K562 (cell line): ENCODE measurements around the gene TRIM33. TPM values are rescaled to one million over a fixed set of nuclear protein-coding genes. Genes with fewer than 3 reads are reported as not detected.

Experiments
- BACH1 ChIP-seq: fragments of 200-800 bp; sonication (Bioruptor generic); IDR thresholded peaks from 2 replicates; pipeline ENCODE4 v1.6.1; 2016; ENCODE audit warnings: missing genetic modification characterization, missing compliant biosample characterization
- CBFA2T3 ChIP-seq: fragments of 450-650 bp; IDR thresholded peaks from 2 replicates; pipeline ENCODE4 v1.6.1; 2017
- CHCHD3 ChIP-seq: fragments of 250-450 bp; sonication (Bioruptor Pico); IDR thresholded peaks from 2 replicates; pipeline ENCODE4 v2.1.2; 2022; ENCODE audit warnings: mild to moderate bottlenecking
- DACH1 ChIP-seq: fragments of 450-650 bp; IDR thresholded peaks from 2 replicates; pipeline ENCODE4 v1.6.1; 2018; ENCODE audit not compliant: partially characterized antibody
- NCOA1 ChIP-seq: fragments of 450-650 bp; IDR thresholded peaks from 2 replicates; pipeline ENCODE4 v1.6.1; 2016; ENCODE audit warnings: low read depth
- NCOA2 ChIP-seq, 2 experiments: fragments of 450-650 bp; IDR thresholded peaks; 2 replicates each; pipeline ENCODE4 v1.6.1; 2018; ENCODE audit warnings: mild to moderate bottlenecking in 2 of 2, moderate library complexity in 1 of 2; ENCODE audit not compliant: partially characterized antibody in 2 of 2
- PHB ChIP-seq: fragments of 250-450 bp; sonication (Bioruptor Pico); IDR thresholded peaks from 2 replicates; pipeline ENCODE4 v1.5.0; 2021
- RBM14 ChIP-seq: fragments of 200-400 bp; formaldehyde crosslinking; IDR thresholded peaks from 2 replicates; pipeline ENCODE4 v1.6.1; 2018; ENCODE audit warnings: low read depth, mild to moderate bottlenecking, low read length, moderate library complexity, borderline replicate concordance; ENCODE audit not compliant: insufficient read depth
- RFX1 ChIP-seq: fragments of 450-650 bp; IDR thresholded peaks from 2 replicates; pipeline ENCODE4 v1.6.1; 2016; ENCODE audit warnings: mild to moderate bottlenecking, moderate library complexity
- SMAD4 ChIP-seq: fragments of 250-450 bp; sonication (Bioruptor Pico); conservative IDR thresholded peaks from 2 replicates; pipeline ENCODE4 v1.8.0; 2021; ENCODE audit warnings: inconsistent platforms, mild to moderate bottlenecking, moderate library complexity
- SRSF9 ChIP-seq: fragments of 200-400 bp; formaldehyde crosslinking; IDR thresholded peaks from 2 replicates; pipeline ENCODE4 v1.6.1; 2017; ENCODE audit warnings: low read depth, low read length, borderline replicate concordance
- ZNF146 ChIP-seq: IDR thresholded peaks from one replicate; pipeline ENCODE4 v1.6.1; 2018; ENCODE audit warnings: missing compliant biosample characterization; ENCODE audit not compliant: unreplicated experiment
- ZNF174 ChIP-seq: fragments of 250-450 bp; sonication (Bioruptor Pico); IDR thresholded peaks from 2 replicates; pipeline ENCODE4 v1.4.0; 2020; ENCODE audit warnings: mild to moderate bottlenecking
- ZNF431 ChIP-seq: sonication (generic); formaldehyde crosslinking; IDR thresholded peaks from 2 replicates; pipeline ENCODE4 v1.8.0; 2022; ENCODE audit warnings: mild to moderate bottlenecking, missing genetic modification reagents
- ZNF699 ChIP-seq: fragments of 250-450 bp; sonication (Bioruptor Pico); IDR thresholded peaks from 2 replicates; pipeline ENCODE4 v1.8.0; 2021; ENCODE audit warnings: mild to moderate bottlenecking, moderate library complexity; ENCODE audit not compliant: insufficient replicate concordance
- polyA plus RNA-seq, 8 experiments: library from polyadenylated mRNA; depleted of rRNA in 4 of 8; stranded (reverse) in 5 of 8; unstranded in 3 of 8; fragments of >200 nt; fragmentation: Nextera tagmentation in 2 of 8; fragmentation: Illumina TruSeq in 1 of 8; extraction: Ambion mirVana in 2 of 8; extraction: Trizol in 1 of 8; gene quantifications; 2 replicates each; pipeline versions ENCODE4 v1.2.1 to v1.2.3, GENCODE V29; 2011 to 2014; ENCODE audit warnings: inconsistent platforms in 1 of 8, missing spikeins in 1 of 8
- total RNA-seq, 7 experiments: library from RNA; depleted of rRNA in 6 of 7; stranded (reverse); fragments of >200 nt in 6 of 7; fragmentation: Illumina TruSeq in 2 of 7; extraction: Trizol in 2 of 7; gene quantifications; 2 replicates each; pipeline versions ENCODE4 v1.2.1 to v1.2.3, GENCODE V29; 2011 to 2021; ENCODE audit warnings: low replicate concordance in 1 of 7
- TF ChIP-seq, protein P1 (sequence below): fragments of 200-800 bp; sonication (Bioruptor generic); IDR thresholded peaks from 2 replicates; pipeline ENCODE4 v1.6.1; 2017; ENCODE audit warnings: missing genetic modification characterization, missing compliant biosample characterization
- TF ChIP-seq, protein P2 (sequence below): fragments of 450-650 bp; IDR thresholded peaks from 2 replicates; pipeline ENCODE4 v1.6.1; 2016; ENCODE audit warnings: low read depth
- TF ChIP-seq, protein P3 (sequence below): fragments of 450-650 bp; IDR thresholded peaks from 2 replicates; pipeline ENCODE4 v1.6.1; 2016; ENCODE audit warnings: missing biosample characterization, missing genetic modification characterization

Gene TRIM33
- total and polyA plus RNA-seq, 9 of the 15 experiments (the other 6 are each of a cell fraction or from before 2014, with no cell fraction given): 9.3 to 58.4 (median 40.2) TPM

DNA sequence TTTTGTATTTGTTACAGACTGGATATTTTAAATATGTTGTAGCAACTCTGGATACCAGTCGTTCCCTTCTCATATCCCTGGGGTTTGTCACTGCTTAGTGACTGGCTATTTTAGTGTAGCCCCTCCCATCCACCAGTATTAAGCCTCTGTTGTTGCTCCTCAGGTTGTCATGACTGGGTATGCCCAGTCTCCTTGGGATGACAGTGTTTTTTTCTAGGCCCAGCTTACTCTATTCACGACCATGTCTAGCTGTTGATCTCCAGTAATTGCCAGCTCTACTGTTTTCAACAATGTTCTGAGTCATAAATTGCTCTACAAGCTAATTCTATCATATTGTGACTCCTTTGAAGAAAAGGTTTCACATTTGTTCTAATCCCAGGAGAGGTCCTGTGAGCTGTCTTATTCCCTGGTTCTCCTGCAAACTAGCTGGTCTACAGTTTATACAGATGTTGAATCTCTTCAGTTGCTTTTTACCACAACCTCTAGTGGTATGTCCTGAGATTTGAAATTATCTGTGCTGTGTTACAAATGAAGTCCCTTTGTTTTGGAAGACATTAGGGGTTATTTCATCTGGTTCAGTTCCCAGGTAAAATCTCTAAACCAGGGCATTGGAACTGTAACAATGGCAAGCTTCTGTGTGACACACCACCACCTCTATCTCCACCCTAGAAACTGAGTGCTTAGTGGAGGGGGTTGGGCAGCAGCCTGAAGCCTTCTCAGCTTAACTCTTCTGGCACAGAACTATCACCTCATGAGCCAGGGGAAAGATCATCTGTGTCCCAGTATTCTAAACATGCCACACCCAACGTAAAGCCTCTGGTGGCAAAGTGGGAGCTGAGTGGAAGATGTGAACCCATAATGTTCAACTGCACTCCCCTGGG, 124.6 kb downstream of the TRIM33 start (continued):
- TF ChIP-seq, protein P1, sequence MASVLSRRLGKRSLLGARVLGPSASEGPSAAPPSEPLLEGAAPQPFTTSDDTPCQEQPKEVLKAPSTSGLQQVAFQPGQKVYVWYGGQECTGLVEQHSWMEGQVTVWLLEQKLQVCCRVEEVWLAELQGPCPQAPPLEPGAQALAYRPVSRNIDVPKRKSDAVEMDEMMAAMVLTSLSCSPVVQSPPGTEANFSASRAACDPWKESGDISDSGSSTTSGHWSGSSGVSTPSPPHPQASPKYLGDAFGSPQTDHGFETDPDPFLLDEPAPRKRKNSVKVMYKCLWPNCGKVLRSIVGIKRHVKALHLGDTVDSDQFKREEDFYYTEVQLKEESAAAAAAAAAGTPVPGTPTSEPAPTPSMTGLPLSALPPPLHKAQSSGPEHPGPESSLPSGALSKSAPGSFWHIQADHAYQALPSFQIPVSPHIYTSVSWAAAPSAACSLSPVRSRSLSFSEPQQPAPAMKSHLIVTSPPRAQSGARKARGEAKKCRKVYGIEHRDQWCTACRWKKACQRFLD (CRISPR knock-in tag): no peak
- no peak for TF ChIP-seq CHCHD3 (CRISPR knock-in tag)
- TF ChIP-seq, protein P2, sequence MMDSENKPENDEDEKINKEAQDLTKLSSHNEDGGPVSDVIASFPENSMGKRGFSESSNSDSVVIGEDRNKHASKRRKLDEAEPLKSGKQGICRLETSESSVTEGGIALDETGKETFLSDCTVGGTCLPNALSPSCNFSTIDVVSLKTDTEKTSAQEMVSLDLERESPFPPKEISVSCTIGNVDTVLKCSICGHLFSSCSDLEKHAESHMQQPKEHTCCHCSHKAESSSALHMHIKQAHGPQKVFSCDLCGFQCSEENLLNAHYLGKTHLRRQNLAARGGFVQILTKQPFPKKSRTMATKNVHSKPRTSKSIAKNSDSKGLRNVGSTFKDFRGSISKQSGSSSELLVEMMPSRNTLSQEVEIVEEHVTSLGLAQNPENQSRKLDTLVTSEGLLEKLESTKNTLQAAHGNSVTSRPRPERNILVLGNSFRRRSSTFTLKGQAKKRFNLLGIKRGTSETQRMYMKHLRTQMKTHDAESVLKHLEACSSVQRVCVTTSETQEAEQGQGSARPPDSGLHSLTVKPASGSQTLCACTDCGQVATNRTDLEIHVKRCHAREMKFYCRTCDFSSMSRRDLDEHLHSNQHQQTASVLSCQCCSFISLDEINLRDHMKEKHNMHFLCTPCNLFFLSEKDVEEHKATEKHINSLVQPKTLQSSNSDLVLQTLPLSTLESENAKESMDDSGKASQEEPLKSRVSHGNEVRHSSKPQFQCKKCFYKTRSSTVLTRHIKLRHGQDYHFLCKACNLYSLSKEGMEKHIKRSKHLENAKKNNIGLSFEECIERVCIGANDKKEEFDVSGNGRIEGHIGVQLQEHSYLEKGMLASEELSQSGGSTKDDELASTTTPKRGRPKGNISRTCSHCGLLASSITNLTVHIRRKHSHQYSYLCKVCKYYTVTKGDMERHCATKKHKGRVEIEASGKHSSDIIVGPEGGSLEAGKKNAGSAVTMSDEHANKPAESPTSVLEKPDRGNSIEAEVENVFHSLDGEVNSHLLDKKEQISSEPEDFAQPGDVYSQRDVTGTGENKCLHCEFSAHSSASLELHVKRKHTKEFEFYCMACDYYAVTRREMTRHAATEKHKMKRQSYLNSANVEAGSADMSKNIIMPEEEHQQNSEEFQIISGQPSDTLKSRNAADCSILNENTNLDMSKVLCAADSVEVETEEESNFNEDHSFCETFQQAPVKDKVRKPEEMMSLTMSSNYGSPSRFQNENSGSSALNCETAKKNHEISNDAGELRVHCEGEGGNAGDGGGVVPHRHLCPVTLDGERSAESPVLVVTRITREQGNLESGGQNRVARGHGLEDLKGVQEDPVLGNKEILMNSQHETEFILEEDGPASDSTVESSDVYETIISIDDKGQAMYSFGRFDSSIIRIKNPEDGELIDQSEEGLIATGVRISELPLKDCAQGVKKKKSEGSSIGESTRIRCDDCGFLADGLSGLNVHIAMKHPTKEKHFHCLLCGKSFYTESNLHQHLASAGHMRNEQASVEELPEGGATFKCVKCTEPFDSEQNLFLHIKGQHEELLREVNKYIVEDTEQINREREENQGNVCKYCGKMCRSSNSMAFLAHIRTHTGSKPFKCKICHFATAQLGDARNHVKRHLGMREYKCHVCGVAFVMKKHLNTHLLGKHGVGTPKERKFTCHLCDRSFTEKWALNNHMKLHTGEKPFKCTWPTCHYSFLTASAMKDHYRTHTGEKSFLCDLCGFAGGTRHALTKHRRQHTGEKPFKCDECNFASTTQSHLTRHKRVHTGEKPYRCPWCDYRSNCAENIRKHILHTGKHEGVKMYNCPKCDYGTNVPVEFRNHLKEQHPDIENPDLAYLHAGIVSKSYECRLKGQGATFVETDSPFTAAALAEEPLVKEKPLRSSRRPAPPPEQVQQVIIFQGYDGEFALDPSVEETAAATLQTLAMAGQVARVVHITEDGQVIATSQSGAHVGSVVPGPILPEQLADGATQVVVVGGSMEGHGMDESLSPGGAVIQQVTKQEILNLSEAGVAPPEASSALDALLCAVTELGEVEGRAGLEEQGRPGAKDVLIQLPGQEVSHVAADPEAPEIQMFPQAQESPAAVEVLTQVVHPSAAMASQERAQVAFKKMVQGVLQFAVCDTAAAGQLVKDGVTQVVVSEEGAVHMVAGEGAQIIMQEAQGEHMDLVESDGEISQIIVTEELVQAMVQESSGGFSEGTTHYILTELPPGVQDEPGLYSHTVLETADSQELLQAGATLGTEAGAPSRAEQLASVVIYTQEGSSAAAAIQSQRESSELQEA: no peak
- TF ChIP-seq ZNF174: no peak
- no peak for TF ChIP-seq SRSF9
- no peak for TF ChIP-seq PHB
- no peak for TF ChIP-seq BACH1 (tag)
- no peak for TF ChIP-seq NCOA2 (IDR thresholded peaks at IDR 0.05; ENCODE audit: partially characterized antibody in 2 of 2)
- TF ChIP-seq SMAD4: no peak
- TF ChIP-seq CBFA2T3: peak; percentile 11; the same call in 1 of the 2 replicates
- TF ChIP-seq ZNF431 (CRISPR knock-in tag): no peak
- TF ChIP-seq DACH1: no peak
- TF ChIP-seq, protein P3, sequence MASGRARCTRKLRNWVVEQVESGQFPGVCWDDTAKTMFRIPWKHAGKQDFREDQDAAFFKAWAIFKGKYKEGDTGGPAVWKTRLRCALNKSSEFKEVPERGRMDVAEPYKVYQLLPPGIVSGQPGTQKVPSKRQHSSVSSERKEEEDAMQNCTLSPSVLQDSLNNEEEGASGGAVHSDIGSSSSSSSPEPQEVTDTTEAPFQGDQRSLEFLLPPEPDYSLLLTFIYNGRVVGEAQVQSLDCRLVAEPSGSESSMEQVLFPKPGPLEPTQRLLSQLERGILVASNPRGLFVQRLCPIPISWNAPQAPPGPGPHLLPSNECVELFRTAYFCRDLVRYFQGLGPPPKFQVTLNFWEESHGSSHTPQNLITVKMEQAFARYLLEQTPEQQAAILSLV (tag): no peak
- TF ChIP-seq RBM14: no peak
- no peak for TF ChIP-seq ZNF146
- no peak for TF ChIP-seq ZNF699
- TF ChIP-seq RFX1: 0 out of 2 replicates have a peak, but pooled peaks have one; percentile 23
- no peak for TF ChIP-seq NCOA1
